HG02870 (cell line): Measurements from ENCODE around the gene ZNF33B.
"Not testable (repeated sequence)": the region's sequence is repeated elsewhere in the genome, so short reads cannot be mapped to it uniquely, and the experiment has no call there.

Experiments used
- ATAC-seq: cut with Tn5 transposase; IDR thresholded peaks from one replicate; pipeline ENCODE4 v1.9.1; 2021; ENCODE audit warnings: mild to moderate bottlenecking, moderate library complexity; ENCODE audit not compliant: unreplicated experiment

ZNF33B gene

DNA sequence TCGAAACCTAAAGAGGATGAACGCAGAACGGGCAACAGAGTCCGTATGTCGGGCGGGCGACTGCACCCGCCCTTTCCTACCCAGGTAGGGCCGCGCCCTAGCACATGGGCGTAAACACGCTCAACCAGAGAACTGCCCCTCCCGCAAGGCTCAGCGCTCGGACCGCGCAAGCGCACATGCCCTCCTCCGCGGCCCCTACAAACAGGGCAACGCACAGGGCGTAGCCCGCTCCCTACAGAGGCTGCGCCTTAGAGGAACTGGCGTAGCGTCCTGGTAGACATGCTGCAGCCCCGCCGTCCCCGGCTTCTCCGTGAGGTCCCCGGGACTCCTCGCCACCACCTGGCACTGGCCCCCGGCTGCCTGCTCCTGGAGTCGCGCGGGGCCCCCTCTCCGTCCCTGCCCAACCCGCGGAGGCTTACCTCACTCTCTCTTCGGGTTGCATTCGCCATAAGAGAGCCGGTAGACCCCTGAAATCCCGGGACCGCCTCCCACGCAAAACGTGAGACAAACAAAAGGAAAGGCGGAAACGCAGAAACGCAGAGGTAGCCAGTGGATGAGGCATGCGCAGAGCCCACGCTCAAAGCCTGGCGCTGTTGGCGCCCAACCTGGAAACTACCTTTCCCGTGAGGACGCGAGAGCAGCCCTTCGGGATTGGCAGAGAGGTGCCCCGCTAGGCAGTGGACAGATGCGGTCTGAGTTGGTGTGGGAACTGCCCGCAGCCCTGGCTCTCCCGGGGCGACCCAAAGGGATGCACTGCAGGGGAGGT, at the start of gene ZNF33B:
ZNF33B (minus strand) TSS at position 516 of the 766 bp plus-strand sequence. CDS start 1,642 bp downstream, outside the sequence.
- ATAC-seq: peak; percentile 93

DNA sequence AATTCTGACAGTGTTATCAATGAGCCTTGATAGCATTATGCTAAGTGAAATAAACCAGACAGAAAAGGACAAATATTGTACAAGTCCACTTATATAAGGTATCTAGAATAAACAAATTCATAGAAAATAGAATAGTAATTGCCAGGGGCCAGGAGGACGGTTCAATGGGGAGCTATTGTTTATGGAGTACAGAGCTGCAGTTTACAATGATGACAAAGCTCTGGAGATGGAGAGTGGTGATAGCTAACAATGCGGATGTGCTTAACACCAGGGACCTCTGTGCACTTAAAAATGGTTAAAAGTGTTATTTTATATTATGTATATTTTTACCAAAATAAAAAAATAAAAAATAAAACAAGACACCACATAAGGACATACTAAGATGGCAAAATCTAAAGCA, 46.1 kb upstream of the ZNF33B start:
- no peak for ATAC-seq

GRCh38 chr10:42680267-42680666, 41.9 kb upstream of the ZNF33B start:
- no peak for ATAC-seq

- not testable (repeated sequence) for ATAC-seq
Observed at GRCh38 chr10:42665181-42665979, 27.0 kb upstream of the ZNF33B start.

- no peak for ATAC-seq
Observed at GRCh38 chr10:42654419-42654818, 16.0 kb upstream of the ZNF33B start.

- no peak for ATAC-seq
Observed at GRCh38 chr10:42652858-42653257, 14.5 kb upstream of the ZNF33B start.

GRCh38 chr10:42650374-42650773, 12.0 kb upstream of the ZNF33B start:
- ATAC-seq: no peak

DNA sequence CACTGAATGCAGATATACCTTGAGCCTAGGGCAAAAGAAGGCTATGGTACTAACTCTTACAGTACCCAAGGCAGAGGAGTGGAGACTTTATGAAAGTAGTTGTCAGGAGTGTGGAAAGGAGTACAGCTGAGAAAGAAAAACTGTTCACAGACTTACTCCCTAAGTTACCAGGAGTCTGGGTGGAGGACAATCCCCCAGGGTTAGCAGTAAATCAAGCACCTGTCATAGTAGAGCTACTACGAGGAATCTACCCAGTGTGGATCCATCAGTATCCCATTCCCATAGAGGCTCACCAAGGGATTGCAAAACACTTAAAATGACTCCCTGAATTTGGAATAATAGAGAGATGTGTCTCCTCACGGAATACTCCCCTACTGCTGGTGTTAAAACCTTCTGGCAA, 10.1 kb upstream of the ZNF33B start:
- ATAC-seq: no peak

GRCh38 chr10:42646687-42647640, 8.6 kb upstream of the ZNF33B start:
- ATAC-seq: no peak

DNA sequence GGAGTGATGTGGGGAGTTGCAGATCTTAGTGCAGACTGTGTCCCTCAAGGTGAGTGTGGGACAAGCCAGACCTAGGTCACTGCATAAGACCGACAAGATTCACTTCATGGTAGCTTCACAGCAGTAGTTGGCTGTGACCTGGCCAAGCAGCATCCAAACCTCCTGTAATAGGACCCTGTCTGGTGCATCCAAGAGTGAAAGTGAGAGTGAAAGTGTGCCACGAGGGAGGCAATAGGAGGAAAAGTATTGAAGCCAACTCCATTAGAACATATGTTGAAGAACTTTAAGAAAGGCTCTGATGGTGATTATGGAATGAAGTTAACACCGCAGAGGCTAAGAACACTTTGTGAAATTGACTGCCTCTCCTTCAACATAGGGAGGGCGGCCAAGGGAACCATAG, 7.8 kb upstream of the ZNF33B start:
- no peak for ATAC-seq

DNA sequence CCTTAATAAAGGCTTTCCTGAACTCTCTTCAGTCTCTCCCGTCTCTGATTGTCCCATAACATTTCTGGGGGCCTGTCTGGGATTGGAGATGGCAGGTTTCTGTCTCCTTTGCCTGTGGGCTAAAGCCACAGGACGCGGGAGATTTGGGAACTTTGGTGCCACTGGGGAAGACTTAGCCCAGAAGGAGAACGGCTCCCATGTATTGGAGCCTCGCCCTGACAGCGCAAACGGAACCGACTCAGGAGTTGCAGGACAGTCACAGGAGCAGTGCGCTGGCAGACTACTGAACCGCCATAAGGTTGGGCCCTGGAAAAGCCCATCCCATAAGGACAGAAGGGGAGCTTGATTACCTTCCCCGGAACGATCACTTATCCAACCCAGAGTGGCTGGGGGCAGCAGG, 7.1 kb upstream of the ZNF33B start:
- no peak for ATAC-seq

- ATAC-seq: no peak
Observed at GRCh38 chr10:42645103-42645502, 6.7 kb upstream of the ZNF33B start.

DNA sequence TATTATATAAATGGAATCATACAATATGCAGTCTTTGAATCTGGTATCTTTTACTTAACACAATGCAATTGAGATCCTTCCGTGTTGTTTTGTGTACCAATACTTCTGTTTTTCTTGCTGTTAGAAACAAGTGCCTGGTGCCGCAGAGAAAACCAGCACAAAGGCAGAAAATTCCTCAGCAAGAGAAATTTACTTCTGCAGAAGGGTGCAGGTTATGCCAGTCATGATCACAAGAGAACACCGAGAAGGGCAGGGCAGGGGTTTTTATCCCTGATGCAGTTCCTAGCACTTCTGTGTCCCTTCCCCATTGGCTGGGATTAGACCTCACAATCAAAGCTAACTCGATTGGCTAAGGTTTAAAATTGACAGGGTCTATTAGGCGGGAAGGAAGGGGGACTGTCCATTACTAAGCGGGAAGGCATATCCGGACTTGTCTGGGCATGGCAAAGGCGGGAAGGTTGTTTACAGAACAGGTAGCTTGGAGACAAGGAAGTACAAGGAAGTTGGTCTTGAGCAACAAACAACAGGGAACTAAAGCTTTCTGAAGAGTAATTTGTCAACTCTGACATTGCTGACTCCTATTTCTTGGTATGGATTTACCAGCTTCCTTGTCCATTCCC, 2.4 kb upstream of the ZNF33B start:
- ATAC-seq: no peak

DNA sequence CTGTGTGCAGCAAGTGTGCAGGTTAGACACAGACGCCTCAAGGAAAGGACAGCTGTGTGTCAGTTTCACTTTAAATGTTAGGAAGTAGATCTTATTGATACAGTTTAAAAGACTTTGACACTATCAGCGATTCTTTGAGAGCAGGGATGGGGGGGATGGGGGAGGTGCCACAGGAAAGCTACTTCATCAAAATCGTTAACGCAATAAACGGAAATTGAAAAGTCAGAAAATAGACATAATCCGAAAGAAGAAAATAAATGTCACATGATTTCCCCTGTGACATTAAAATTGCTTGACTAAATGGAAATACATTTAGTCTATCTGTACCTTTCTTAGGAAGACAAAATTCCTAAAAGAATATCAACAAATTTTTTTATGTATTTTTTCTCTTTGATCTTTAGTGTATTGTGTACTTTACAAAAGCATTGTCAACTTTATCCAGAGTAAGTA, 476 bp upstream of the ZNF33B start:
- ATAC-seq: no peak

DNA sequence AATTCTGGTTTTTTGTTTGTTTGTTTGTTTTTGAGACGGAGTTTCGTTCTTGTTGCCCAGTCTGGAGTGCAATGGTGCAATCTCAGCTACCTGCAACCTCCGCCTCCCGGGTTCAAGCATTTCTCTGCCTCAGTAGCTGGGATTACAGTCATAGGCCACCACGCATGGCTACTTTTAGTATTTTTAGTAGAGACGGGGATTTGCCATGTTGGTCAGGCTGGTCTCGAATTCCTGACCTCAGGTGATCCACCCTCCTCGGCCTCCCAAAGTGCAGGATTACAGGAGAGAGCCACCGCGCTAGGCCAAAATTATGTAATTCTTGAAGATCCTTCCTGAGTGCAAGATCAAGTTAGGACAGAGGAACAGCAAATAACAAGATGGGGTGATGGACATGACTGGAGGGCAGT, 719 bp downstream of the ZNF33B start:
- ATAC-seq: no peak

- ATAC-seq: no peak
Observed at GRCh38 chr10:42637142-42637541, 1.2 kb downstream of the ZNF33B start.

- ATAC-seq: no peak
Observed at GRCh38 chr10:42635098-42635497, 3.3 kb downstream of the ZNF33B start.

DNA sequence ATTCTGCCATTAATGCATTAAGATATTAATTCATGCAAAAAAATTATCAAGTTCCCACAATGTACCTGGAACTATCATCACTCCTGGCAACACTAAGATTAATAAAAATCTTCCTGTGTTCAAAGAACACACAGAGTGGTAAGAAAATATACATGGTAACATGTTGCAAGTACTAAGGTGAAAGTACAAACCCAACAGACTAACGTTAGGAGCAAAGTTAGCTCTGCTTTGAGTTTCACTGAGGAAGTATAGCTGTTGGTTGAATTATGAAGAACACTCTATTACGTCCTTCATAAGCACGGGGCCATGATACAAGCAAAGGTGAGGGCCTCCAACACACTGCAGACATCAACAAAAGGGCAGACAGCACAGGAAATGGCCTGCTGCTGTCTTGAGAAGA, 5.8 kb downstream of the ZNF33B start:
- ATAC-seq: no peak

GRCh38 chr10:42630537-42631134, 7.7 kb downstream of the ZNF33B start:
- no peak for ATAC-seq

- no peak for ATAC-seq
Observed at GRCh38 chr10:42623929-42624328, 14.4 kb downstream of the ZNF33B start.
